Metanephros (tissue), 1 donor: ENCODE data around the gene FPGT. TPM values are rescaled to one million over a fixed set of nuclear protein-coding genes. Genes with fewer than 3 reads are reported as not detected.

Experiments used
- total RNA-seq: library from RNA; depleted of rRNA; stranded (reverse); fragments of >200 nt; gene quantifications from one replicate; pipeline ENCODE4 v1.2.3, GENCODE V29; 2014

Gene FPGT
- 23.9 TPM for total RNA-seq

DNA sequence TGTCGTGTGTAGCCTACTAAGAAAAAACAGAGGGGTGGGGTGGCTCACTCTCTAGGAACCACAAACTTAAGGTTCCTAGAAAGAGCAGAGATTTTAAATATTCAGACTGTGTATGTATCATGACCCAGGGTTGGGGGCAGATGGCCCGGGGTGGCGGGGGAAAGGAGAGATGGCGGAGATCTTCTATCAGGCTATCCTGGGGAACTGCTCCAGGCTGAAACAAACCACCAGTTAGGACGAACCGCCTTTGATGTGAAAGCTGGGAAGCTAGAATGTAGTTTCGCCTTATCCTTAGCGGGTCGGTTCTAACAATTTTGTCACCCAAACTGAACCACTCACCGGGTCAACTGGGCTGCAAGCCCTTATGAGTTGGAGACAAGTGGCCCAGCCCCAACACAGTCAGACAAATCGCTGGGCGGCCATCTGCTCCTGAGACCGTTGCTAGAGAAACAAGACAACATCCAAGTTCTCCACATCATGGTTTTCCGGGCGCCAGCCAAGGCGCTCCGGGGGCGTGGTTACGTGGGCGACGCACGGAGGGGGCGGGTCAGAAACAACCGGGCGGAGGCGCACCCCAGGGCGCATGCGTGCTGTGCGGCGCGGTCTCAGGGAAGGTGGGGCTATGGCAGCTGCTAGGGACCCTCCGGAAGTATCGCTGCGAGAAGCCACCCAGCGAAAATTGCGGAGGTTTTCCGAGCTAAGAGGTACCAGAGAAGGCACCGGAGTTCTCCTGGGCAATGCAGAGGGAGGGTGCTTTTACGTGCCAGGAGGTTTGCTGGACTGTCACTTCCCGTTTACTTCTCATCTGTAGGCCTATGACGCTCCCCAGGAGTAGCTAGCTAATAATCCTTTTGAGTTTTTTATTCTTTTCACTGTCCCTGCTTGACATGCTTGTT, at the start of gene FPGT, which contains the start of gene LRRIQ3:
TSS of gene FPGT (plus strand) at position 586 of the 896 bp plus-strand sequence. CDS start at position 623, 37 bp downstream.
TSS of gene LRRIQ3 (minus strand) at position 520 of the 896 bp plus-strand sequence. CDS start 14,492 bp downstream, outside the sequence.

DNA sequence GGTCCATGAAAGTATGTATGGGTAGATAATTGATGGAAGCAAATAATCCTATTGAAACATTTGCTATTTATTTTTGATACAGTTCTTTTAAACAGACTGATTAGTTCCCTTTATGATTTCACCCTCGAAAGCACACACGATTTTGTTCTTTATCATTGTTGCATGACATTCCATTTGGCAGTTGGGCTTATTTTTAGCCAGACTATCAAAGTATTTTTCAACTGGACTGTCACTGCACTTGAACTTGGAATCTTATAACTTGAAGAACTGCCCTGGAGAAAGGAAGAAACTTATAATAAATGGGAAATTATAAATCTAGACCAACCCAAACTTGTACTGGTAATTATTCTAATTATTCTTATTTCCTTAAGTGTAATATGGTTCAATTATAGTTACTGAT, 37.1 kb downstream of the FPGT start, which contains the start of gene TNNI3K:
TSS of gene TNNI3K (plus strand) at position 235 of the 400 bp plus-strand sequence. CDS start at position 300, 65 bp downstream.

Other genes with a start within 250 kb of the FPGT start
- gene LRRIQ3, start 66 bp upstream of the FPGT start, total RNA-seq, result 2.6 TPM
- gene TNNI3K, start 37.1 kb downstream of the FPGT start, total RNA-seq, result 0.99 TPM